Measurements from ENCODE around the gene CRP.
"Not testable (repeated sequence)": the region's sequence is repeated elsewhere in the genome, so short reads cannot be mapped to it uniquely, and the experiment has no call there.

The CRP gene

DNA sequence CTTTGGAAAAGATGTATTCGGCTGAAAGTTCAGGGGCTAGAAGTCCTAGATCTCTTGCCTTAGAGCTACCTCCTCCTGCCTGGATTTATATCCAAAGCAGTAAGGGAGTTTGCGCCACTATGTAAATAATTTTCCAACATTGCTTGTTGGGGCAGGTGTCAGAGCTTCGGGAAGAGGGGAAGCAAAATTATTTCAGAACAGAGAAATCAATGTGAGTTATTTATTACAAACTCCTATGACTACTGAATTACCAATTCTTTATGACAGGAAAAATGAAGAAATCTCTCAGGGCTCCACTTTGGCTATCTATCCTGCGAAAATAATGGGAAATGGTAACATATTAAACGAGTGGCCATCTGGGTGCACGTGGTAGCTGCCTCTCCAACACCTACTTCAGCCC lies at the start of gene CRP:
CRP (minus strand) TSS at position 61 of the 400 bp plus-strand sequence. CDS start 104 bp downstream, outside the sequence.
- no peak for DNase-seq

GRCh38 chr1:159763686-159764085 lies 49.3 kb upstream of the CRP start:
- DNase-seq: no peak

DNA sequence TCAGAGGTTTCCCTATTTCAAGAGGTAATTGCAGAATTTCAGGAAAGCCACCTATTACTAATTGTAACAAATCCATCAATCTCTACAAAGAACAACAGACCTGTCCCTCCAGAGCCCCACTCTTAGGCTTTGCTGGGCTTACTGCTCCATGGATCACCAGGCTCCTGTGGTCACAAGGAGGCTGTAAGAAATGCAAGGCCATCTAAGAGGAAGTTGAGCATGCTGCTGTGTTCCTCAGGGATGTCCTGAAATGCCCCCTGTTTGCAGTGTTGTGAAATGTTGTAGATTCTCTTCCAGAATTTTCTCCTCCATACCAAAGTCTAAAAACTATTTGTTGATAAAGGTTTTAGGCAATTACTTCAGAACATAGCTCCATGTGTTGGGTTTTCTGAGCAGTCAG lies 42.0 kb upstream of the CRP start:
- no peak for DNase-seq

DNA sequence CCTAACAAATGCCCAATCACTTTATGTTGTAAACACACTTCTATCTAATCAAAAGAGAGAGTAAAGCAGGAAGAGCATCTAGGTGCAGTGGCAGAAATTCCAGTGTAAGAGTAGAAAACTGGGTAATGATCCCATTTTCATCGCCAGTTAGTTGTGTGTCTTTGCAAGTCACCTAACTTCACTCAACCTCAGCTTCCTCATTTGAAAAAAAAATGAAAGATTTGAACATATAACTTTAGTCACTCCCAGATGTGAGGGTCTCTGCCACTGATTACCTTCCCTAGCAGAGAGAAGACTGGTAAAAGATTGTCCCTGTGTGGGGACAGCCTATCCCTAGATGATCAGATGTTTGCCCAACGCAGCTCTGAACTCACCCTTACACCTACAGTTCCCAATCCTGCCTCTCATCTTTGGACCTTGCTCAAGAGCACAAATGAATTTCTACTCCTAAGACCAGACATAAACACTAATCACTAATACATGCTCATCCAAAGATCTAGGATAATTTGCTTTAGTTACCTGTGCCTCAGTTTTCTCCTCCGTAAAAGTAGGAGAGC lies 41.1 kb upstream of the CRP start:
- no peak for DNase-seq

DNA sequence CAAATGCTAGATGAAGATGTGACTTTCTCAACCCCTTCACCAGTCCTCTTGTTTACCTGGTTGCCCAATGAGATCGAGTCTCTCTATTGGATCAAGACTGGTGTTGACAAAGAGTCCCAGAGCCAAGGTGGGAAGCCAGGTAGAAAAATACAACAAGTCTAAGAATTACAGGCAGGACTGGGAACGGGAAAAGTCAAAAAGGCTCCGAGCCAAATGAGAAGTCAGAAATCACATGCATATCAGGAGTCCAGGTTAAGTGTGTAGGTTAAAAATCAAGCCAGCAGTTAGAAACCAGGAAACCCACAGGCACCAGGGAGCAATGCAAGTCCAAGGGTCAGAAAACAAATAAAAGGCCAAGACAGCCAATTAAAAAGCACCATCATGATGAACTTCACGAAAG lies 39.0 kb upstream of the CRP start:
- no peak for DNase-seq

DNA sequence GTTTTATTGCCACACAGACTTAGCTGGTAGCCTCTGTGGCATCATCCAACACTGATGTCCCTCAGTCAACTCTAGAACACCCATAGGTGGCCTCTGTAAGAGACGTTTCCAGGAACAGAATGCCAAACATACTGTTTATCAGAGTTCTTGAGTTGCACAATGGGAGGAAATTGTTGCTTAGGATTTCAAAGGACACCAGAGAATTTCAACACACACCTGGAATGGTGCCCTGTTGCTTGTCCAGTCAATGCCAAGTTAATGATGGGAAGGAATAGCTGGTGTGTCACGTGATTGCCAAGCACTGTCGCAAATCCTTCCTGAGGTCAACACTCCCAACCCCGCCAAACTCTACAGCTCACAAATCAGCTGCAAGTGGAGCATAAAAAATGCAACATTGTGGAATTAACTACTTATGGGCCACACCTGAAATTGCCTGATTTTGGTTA lies 37.8 kb upstream of the CRP start:
- DNase-seq: no peak

DNA sequence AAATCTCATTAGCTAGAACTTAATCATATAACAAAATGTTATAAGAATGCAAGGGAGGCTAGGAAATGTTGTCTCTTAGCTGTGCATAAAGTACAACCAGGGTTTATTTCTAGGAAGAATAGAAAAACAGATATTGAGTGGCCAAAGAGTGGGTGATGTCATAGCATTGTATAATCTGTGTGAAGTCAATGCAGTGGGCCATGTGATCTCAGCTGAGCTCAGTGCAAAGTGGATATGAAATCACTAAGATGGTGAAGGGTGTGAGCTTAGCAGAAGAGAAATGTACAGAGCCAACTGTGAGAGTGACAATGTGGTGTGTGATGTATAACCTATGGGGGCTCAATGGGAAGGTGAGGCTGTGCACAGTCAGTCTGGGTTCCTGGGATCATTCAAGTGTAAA lies 36.6 kb upstream of the CRP start:
- no peak for DNase-seq

DNA sequence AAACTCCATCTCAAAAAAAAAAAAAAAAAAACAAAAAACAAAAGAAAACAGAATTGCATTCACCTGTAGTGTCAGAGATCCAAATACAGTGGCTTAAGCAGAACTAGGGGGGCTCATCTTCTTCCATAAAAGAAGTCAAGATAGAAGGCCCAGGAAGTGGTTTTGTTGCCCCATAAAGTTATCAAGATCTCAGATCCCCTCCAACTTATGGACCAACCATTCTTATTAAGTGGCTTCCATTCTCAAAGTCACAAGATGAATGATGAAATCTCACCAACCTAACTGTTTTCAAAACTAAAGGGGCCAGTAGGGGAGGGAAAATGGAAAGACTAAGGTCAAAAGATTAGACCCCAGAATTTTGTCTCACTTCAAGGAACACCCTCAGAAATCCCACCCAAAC lies 36.2 kb upstream of the CRP start:
- DNase-seq: no peak

DNA sequence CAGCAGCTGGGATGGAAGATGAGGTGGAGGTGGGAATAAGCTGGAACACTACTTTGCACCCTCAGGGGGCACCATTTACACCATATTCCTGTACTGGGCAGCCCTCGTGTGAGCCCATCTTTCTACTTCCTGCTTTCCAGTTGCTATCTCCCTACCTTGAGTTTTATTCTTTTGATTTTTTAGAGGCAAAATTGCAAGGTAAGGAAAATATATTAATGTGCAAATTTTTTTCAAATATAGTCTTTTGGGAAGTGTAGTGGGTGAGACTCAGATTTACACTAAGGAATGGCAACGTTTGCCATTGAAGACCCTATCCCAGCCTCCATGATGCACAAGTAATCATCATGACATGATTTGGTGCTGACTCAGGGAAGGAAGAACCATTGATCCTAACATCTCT lies 35.2 kb upstream of the CRP start:
- DNase-seq: no peak

GRCh38 chr1:159748370-159748769 lies 34.0 kb upstream of the CRP start:
- no peak for DNase-seq

DNA sequence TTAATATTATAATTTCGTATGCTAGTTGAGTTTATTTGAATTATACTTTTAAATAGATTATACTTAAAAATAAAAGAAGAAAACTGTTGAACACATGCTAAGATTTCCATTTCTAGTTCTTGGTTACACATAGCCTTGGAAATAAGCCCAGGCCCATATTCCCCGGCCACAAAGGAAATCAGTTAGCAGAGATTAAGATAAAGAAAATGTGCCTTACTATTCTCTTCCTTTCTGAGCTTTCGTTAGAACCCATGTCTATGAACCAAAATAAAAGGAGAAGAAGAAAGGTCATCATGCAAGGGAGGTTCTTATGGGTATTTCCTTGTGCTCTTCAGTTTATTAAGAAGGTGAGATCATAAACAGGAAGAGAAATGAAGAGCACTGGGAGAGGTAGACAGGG lies 32.3 kb upstream of the CRP start:
- no peak for DNase-seq

DNA sequence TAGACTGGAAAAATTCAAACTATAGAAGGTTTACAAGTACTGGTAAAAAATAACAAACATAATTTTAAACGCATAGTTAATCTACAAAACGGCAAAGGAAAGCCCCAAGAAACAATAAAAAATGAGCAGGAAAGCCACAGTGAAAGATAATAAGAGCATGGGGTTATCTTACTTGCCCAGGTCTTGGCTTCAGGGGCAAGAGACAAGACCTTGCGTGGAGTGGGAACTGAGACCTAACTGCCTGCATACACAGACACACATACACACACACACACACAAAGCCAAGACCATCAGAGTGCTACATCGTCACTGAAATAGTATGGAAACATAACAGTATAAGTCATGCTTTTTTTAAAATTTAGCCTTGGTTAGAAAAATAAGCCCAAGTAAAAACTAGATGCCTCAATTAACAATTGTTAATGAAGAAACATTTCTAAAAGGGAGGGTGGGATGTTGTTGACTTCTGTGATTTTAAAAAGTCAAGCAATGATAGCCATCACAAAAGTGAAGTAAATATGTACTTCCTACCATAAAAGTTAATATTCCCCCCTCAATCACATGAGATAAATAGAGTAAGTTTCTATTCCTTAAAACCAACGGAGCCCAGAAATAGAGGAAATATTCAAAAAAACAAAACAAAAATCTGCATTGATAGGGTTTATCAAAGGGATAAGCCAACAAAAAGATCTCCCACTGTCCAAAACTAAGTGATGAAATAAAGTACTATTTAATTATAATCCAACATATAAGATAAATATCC lies 29.4 kb upstream of the CRP start:
- no peak for DNase-seq

GRCh38 chr1:159737238-159737916 lies 23.0 kb upstream of the CRP start:
- no peak for DNase-seq

- DNase-seq: not testable (repeated sequence)
Observed at GRCh38 chr1:159723188-159723587, 8.8 kb upstream of the CRP start.

DNA sequence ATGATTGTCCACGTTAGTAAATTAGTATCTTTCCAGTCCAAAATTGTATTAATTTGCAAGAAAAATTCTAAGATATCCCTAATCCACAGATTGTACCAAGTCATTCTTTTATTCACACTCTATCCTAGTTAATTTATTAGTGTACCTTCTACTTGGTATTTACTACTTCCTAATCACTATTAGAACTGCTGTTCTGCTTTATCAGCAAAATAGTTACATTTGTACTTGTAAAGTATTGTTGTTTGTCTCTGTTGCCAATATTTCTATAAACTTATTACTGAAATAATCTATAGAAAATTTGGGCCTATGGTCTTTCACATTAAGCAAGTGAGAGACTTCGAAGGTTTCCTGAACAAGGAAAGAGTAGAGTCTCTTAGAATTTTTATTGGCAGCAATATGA lies 5.6 kb upstream of the CRP start:
- no peak for DNase-seq

- no peak for DNase-seq
Observed at GRCh38 chr1:159715855-159716254, 1.5 kb upstream of the CRP start.

DNA sequence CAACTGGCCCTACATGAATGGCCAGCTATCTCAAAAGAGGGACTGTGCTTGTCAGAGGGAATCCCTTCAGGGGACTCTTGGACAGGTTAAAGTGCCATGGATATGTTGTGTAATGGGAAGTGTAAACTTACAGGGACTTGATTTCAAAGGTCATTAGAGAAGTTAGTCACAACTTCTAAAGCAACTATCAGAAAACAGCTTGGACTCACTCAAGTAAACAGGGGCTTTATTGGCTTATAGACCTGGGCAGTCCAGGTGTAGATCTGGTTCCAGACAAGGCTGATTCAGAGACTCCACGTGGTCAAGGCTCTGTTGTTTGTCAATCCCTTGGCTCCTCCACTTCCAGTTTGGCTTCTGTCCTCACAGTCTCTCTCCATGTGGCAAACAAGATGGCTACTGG lies 2.3 kb downstream of the CRP start:
- no peak for DNase-seq

DNA sequence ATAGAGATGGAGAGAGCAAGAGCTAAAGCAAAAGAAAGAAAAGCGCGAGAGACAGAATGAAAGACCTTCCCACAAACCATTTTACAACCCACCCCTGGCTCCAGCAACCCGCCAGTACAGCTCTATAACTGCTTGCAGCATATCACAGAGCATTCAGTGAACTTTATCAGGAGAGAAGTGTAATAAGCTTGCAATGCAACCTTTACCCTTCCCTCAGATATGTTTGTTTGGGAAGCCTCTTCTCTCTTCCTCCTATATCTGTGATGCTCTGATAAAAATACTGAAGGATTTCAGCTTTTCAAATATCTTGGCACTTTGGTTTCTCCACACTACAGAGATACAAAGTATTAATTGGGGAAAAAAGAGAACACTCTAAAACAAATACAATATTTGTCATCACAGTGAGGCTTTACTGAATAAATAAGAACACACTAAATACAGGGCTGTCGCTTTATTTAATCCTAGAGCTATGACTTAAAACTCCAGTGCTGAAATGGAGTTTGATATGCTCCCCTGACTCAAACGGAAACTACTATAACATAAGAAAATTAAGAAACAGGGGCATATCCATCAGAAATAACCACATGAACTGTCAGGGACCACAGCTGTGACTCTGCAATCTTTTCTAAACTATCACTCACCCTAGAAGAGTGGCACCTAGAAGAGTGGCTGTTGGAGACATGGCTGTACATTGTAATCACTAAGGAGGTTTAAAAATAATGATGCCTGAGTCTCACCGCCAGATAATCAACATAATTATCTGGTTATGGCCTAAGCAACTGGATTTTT lies 6.7 kb downstream of the CRP start:
- DNase-seq: no peak

DNA sequence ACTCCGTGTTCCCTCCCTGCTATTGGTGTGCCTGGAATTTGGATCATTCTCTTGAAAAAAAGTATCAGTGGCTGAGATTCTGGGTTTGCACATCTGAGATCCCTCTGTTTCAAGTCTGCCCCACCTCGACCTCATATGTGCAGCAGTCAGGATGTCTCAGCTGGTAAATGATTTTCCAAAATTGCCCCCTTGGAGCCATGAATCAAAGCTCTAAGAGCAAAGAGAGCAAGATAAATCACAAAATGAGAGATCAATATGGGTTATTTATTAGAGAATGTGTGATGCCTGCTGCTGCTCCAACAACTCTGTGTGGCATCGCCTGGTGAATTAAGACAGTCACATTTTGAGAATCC lies 8.5 kb downstream of the CRP start:
- no peak for DNase-seq

DNA sequence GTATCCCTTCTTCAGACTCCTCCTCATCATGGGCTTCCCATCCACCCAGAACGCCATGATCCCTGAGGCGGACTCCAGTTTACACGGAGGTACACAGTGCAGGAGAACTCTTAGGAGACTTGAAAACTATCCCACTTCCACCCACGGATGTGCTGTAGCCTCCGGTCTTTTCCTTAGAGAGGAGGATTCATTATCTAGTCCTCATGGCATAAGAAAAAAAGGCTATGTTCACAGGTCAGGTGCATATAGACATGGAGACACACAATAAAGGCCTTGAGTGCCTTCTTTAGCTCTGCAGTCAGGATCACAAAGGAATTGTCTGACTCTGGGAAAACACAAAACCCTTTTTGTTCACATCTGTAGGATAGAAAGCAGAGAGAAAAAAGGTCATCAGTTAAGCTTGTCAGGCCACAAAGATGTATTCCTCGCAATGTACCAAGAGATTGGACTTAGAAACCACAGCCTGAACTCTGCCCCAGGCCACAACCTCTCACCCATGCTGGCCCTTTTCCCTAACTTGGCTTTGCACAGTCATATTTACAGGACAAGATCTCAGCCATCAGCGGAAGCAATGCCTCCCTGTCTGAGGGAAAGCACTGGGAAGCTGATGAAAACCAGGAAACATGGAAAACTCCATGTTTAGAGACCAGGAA lies 9.0 kb downstream of the CRP start:
- DNase-seq: no peak

GRCh38 chr1:159704481-159704880 lies 9.9 kb downstream of the CRP start:
- no peak for DNase-seq

DNA sequence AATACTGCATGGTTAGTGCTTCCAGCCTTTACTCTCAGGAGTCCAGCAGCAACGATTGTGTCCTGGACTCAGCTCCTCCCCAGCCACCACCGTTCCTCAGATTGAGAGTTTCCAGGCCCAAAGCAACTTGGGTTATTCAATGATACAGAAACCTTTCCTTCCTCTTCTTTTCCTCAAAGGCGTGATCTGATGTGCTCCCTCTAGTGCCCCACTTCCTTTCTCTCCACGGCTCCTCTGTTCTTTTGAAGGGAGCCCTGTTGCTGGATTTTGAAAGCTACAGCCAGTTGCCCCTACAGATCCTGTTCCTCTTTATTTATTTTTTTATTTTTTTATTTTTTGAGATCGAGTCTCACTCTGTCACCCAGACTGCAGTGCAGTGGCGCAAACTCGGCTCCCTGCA lies 14.1 kb downstream of the CRP start:
- no peak for DNase-seq

DNA sequence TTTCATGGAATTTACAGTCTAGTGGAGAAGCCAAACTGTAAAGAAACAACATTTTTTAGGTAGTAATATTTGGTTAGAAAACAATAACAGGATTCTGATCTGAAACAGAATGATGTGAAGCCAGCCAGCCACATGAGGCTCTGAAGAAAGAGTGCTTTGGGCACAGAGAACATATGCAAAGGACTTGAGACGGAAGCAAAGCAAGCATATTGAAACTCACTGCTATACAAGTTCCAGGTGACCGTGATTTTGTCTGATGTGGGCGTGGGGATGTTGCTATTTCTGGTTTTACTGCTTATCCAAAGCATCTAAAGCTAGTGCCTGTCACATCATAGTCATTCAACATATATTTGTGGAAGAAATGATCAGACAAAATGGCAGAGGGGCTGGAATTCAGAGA lies 14.7 kb downstream of the CRP start:
- DNase-seq: no peak

Data from CD4-positive, alpha-beta T cell treated with Interleukin-4 for 1 hour (primary cell).